ENCODE measurements around the gene CADM1. TPM values are rescaled to one million over a fixed set of nuclear protein-coding genes. Genes with fewer than 3 reads are reported as not detected.

Gene CADM1
- total RNA-seq, 2 experiments from 2014 or later = 59.7 to 89.7 TPM

GRCh38 chr11:115237578-115237977, 266.6 kb downstream of the CADM1 start:
- no peaks in the 10 kb centered on the region for H4K20me1 ChIP-seq (ENCODE audit: insufficient read depth, low read length)
- H3K4me2 ChIP-seq (ENCODE audit: low read length) = no peak overlapping the region
- intact Hi-C loops (cut with micrococcal nuclease; ENCODE audit: unreplicated experiment) = no loop called here
- ChIA-PET CTCF (ENCODE audit: unreplicated experiment) (interaction anchor here (0.9 kb wide), 1 partner anchor 13 kb away, joined by 3 read pairs; no protein-coding TSS in a partner anchor), POLR2A (interaction anchor here (0.6 to 2.0 kb wide), 6 partner anchors 10 to 22 kb away, joined by 3 to 8 read pairs (median 4); no protein-coding TSS in a partner anchor)
- TF ChIP-seq EZH2phosphoT487 (IDR thresholded peaks at IDR 0.05; ENCODE audit: borderline replicate concordance, low read depth, low read length) (no peak), CTCF (conservative IDR thresholded peaks at IDR 0.05; ENCODE audit: low read length) (no peak)
- H3K27ac ChIP-seq (ENCODE audit: low read depth, low read length, poor library complexity, severe bottlenecking) = no peak overlapping the region
- H3K36me3 ChIP-seq (ENCODE audit: insufficient read depth, low read length) = peaks cover 11% of the 10 kb centered on the region; the same call in 1 of the 2 replicates
- no peak overlapping the region for H2AFZ ChIP-seq (ENCODE audit: low read length)
- no peak overlapping the region for H3K4me3 ChIP-seq (ENCODE audit: low read depth, low read length, poor library complexity, severe bottlenecking)
- no peaks in the 10 kb centered on the region for H3K79me2 ChIP-seq (ENCODE audit: insufficient read depth, low read depth, low read length)
- DNase-seq (ENCODE audit: low spot score) = no peak
- BruUV-seq (replicated peaks) = no TSS peak
- H3K4me1 ChIP-seq (ENCODE audit: insufficient read depth, low read length, poor library complexity, severe bottlenecking) = no peaks in the 10 kb centered on the region
- H3K9me2 ChIP-seq (ENCODE audit: insufficient read depth, low read length) = no peaks in the 10 kb centered on the region
- no peaks in the 10 kb centered on the region for H3K9me3 ChIP-seq (ENCODE audit: low read length)

- H2AFZ ChIP-seq (ENCODE audit: low read length) = no peak overlapping the region
- no peaks in the 10 kb centered on the region for H3K9me3 ChIP-seq (ENCODE audit: low read length)
- H3K9me2 ChIP-seq (ENCODE audit: insufficient read depth, low read length) = no peaks in the 10 kb centered on the region
- no peak for TF ChIP-seq EZH2phosphoT487 (IDR thresholded peaks at IDR 0.05; ENCODE audit: borderline replicate concordance, low read depth, low read length)
- TF ChIP-seq CTCF (conservative IDR thresholded peaks at IDR 0.05; ENCODE audit: low read length) = no peak
- H3K4me1 ChIP-seq (ENCODE audit: insufficient read depth, low read length, poor library complexity, severe bottlenecking) = peaks cover 6% of the 10 kb centered on the region
- POLR2A ChIA-PET = interaction anchor here (0.6 to 1.6 kb wide), 9 partner anchors 10 to 662 kb away, joined by 3 to 8 read pairs (median 3); no protein-coding TSS in a partner anchor
- no TSS peak for BruUV-seq (replicated peaks)
- no peak overlapping the region for H3K4me3 ChIP-seq (ENCODE audit: low read depth, low read length, poor library complexity, severe bottlenecking)
- no peaks in the 10 kb centered on the region for H3K79me2 ChIP-seq (ENCODE audit: insufficient read depth, low read depth, low read length)
- DNase-seq (ENCODE audit: low spot score) = no peak
- H3K4me2 ChIP-seq (ENCODE audit: low read length) = no peak overlapping the region
- H4K20me1 ChIP-seq (ENCODE audit: insufficient read depth, low read length) = no peaks in the 10 kb centered on the region
- no peak overlapping the region for H3K27ac ChIP-seq (ENCODE audit: low read depth, low read length, poor library complexity, severe bottlenecking)
- intact Hi-C loops (cut with micrococcal nuclease; ENCODE audit: unreplicated experiment) = no loop called here
- peaks cover 31% of the 10 kb centered on the region; the same call in 1 of the 2 replicates for H3K36me3 ChIP-seq (ENCODE audit: insufficient read depth, low read length)
- CTCF ChIA-PET (ENCODE audit: unreplicated experiment) = no interaction called here
Observed at GRCh38 chr11:115234794-115235193, 269.4 kb downstream of the CADM1 start.

- BruUV-seq (replicated peaks) = no TSS peak
- TF ChIP-seq CTCF (conservative IDR thresholded peaks at IDR 0.05; ENCODE audit: low read length) = no peak
- TF ChIP-seq EZH2phosphoT487 (IDR thresholded peaks at IDR 0.05; ENCODE audit: borderline replicate concordance, low read depth, low read length) = no peak
- no peaks in the 10 kb centered on the region for H3K9me3 ChIP-seq (ENCODE audit: low read length)
- no peaks in the 10 kb centered on the region for H3K79me2 ChIP-seq (ENCODE audit: insufficient read depth, low read depth, low read length)
- H3K4me3 ChIP-seq (ENCODE audit: low read depth, low read length, poor library complexity, severe bottlenecking) = no peak overlapping the region
- H2AFZ ChIP-seq (ENCODE audit: low read length) = no peak overlapping the region
- ChIA-PET CTCF (ENCODE audit: unreplicated experiment) (no interaction called here), POLR2A (interaction anchor here (1.1 to 1.3 kb wide), 3 partner anchors 19 to 44 kb away, joined by 3 to 6 read pairs (median 3); no protein-coding TSS in a partner anchor)
- no peaks in the 10 kb centered on the region for H4K20me1 ChIP-seq (ENCODE audit: insufficient read depth, low read length)
- H3K9me2 ChIP-seq (ENCODE audit: insufficient read depth, low read length) = no peaks in the 10 kb centered on the region
- H3K36me3 ChIP-seq (ENCODE audit: insufficient read depth, low read length) = peaks cover 35% of the 10 kb centered on the region
- intact Hi-C loops (cut with micrococcal nuclease; ENCODE audit: unreplicated experiment) = loop anchor here (10.0 kb wide), 1 partner anchor 708 kb away; no protein-coding TSS in a partner anchor
- H3K4me1 ChIP-seq (ENCODE audit: insufficient read depth, low read length, poor library complexity, severe bottlenecking) = peaks cover 49% of the 10 kb centered on the region
- no peak overlapping the region for H3K27ac ChIP-seq (ENCODE audit: low read depth, low read length, poor library complexity, severe bottlenecking)
- no peak for DNase-seq (ENCODE audit: low spot score)
- no peak overlapping the region for H3K4me2 ChIP-seq (ENCODE audit: low read length)
Observed at GRCh38 chr11:115226556-115226955, 277.7 kb downstream of the CADM1 start.
